ENCODE results near the gene APPL2. TPM values are rescaled to one million over a fixed set of nuclear protein-coding genes. Genes with fewer than 3 reads are reported as not detected.

APPL2 gene
- total and polyA plus RNA-seq, 2 donors (not counting 1 experiment from before 2014, with no cell fraction given): 20.5 to 58.3 TPM

DNA sequence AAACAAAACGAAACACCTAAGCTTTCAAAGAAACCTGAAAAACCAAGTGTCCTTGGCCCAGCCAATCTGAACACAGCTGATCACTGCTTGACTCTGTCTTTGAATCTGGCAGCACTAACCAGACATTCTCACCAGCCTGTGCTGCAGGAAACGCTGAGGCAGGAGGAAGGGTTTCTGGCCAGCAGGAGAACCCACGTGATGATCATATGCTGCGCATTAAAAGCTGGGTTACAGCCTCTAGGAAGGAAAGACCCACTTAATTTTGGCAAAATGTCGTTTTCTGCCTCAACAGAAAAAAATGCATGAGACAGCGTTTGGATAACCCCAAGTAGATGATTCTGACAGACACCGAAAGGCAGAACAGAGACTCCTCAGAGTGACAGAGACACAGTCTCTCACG is 9.8 kb downstream of the APPL2 start:
- Histone ChIP-seq H3K36me3 (replicated peaks in 1 of 2; ENCODE audit: control extremely low read depth in 1 of 2, control insufficient read depth in 1 of 2, extremely low read depth in 1 of 2, insufficient read depth in 2 of 2, low read length in 1 of 2) (peaks cover 0 to 49% of the 10 kb centered on the region in 2 experiments), H3K4me3 (ENCODE audit: control extremely low read depth in 1 of 5, extremely low read depth in 1 of 5, insufficient read depth in 1 of 5, low read depth in 2 of 5, low read length in 4 of 5) (no peak overlapping the region), H3K9ac (ENCODE audit: low read length) (no peak overlapping the region)

DNA sequence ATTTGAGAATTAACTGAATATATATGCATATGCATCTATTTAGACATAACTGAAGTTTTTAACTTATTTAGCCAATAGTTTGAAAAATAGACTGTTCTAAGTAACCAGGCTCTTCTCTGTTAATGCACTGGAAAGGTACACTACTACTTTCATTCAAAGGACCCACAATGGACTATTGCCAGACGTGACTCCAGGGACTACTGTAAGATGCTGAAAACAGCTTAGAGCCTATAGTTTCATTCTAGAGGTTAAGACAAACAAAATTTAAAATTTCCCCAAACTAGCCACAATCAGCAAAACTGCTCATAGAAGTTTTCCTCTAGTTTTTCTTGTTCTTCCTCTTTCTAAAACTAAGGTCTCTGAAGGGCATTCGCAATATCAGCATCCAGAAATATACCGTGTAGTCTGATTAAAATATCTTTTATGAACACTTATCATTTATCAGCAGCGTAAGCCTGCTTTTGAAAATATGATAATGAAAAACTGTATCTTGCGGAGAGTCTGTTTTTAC is 10.4 kb downstream of the APPL2 start:
- Mint-ChIP-seq H3K4me3 (no peak overlapping the region), H3K27me3 (no peaks in the 10 kb centered on the region), H3K27ac (no peak overlapping the region), H3K4me1 (peaks cover 18% of the 10 kb centered on the region), H3K9me3 (ENCODE audit: insufficient read depth) (no peaks in the 10 kb centered on the region)
- Histone ChIP-seq H3K79me2 (ENCODE audit: control insufficient read depth, insufficient read depth, low read length) (peaks cover 48% of the 10 kb centered on the region), H3K4me1 (ENCODE audit: control insufficient read depth in 2 of 2, insufficient read depth in 2 of 2, low read length in 2 of 2) (peaks cover 8 to 13% of the 10 kb centered on the region in 2 donors), H3K4me2 (replicated peaks; ENCODE audit: low read depth, low read length, poor library complexity, severe bottlenecking) (peak overlapping the region; percentile 26), H3K36me3 (replicated peaks in 1 of 2; ENCODE audit: control extremely low read depth in 1 of 2, control insufficient read depth in 1 of 2, extremely low read depth in 1 of 2, insufficient read depth in 2 of 2, low read length in 1 of 2) (peaks cover 2 to 52% of the 10 kb centered on the region in 2 experiments), H3K27me3 (replicated peaks in 1 of 4; ENCODE audit: control extremely low read depth in 1 of 4, control insufficient read depth in 3 of 4, insufficient read depth in 4 of 4, low read length in 3 of 4) (no peaks in the 10 kb centered on the region), H3K4me3 (ENCODE audit: control extremely low read depth in 1 of 5, extremely low read depth in 1 of 5, insufficient read depth in 1 of 5, low read depth in 2 of 5, low read length in 4 of 5) (no peak overlapping the region), H3K9me3 (ENCODE audit: control extremely low read depth in 1 of 3, control insufficient read depth in 2 of 3, insufficient read depth in 1 of 3, low read length in 2 of 3) (no peaks in the 10 kb centered on the region), H3K9ac (ENCODE audit: low read length) (no peak overlapping the region), H3K27ac (ENCODE audit: low read length in 2 of 2) (no peak overlapping the region), H2AFZ (ENCODE audit: insufficient read depth, low read depth, low read length, poor library complexity, severe bottlenecking) (no peak overlapping the region), H4K20me1 (ENCODE audit: control insufficient read depth, insufficient read depth, low read length, poor library complexity, severe bottlenecking) (peaks cover 38% of the 10 kb centered on the region)
- WGBS (ENCODE audit: insufficient coverage): no CpG with 5 or more reads among the region's 5 CpGs
- no peak for DNase-seq
- POLR2A ChIA-PET: no interaction called here
- TF ChIP-seq EZH2 (IDR thresholded peaks at IDR 0.05; ENCODE audit: borderline replicate concordance, insufficient read depth, low read depth, low read length, poor library complexity, severe bottlenecking): no peak
- CTCF ChIA-PET: no interaction called here
- ATAC-seq (ENCODE audit: low read depth): no peak
- intact Hi-C loops (cut with micrococcal nuclease): no loop called here

More for the DNA sequence above, 9.8 kb downstream of the APPL2 start:
- Mint-ChIP-seq H3K27me3 (no peaks in the 10 kb centered on the region), H3K4me1 (peaks cover 18% of the 10 kb centered on the region), H3K9me3 (ENCODE audit: insufficient read depth) (no peaks in the 10 kb centered on the region), H3K27ac (peak overlapping the region; percentile 26), H3K4me3 (no peak overlapping the region)
- CTCF ChIA-PET: interaction anchor here (1.0 kb wide), 1 partner anchor 9 kb away, joined by 4 read pairs; the partner anchor contains the start of gene APPL2
- H4K20me1 ChIP-seq (ENCODE audit: control insufficient read depth, insufficient read depth, low read length, poor library complexity, severe bottlenecking): peaks cover 33% of the 10 kb centered on the region
- H3K9me3 ChIP-seq (ENCODE audit: control extremely low read depth in 1 of 3, control insufficient read depth in 2 of 3, insufficient read depth in 1 of 3, low read length in 2 of 3): no peaks in the 10 kb centered on the region
- no peaks in the 10 kb centered on the region for H3K27me3 ChIP-seq (replicated peaks in 1 of 4; ENCODE audit: control extremely low read depth in 1 of 4, control insufficient read depth in 3 of 4, insufficient read depth in 4 of 4, low read length in 3 of 4)
- no peak for DNase-seq
- POLR2A ChIA-PET: no interaction called here
- intact Hi-C loops (cut with micrococcal nuclease): no loop called here
- 11% methylated on average over 7 of the region's 8 CpGs for WGBS (ENCODE audit: insufficient coverage)
- no peak for TF ChIP-seq EZH2 (IDR thresholded peaks at IDR 0.05; ENCODE audit: borderline replicate concordance, insufficient read depth, low read depth, low read length, poor library complexity, severe bottlenecking)
- TF ChIP-seq, protein P1, sequence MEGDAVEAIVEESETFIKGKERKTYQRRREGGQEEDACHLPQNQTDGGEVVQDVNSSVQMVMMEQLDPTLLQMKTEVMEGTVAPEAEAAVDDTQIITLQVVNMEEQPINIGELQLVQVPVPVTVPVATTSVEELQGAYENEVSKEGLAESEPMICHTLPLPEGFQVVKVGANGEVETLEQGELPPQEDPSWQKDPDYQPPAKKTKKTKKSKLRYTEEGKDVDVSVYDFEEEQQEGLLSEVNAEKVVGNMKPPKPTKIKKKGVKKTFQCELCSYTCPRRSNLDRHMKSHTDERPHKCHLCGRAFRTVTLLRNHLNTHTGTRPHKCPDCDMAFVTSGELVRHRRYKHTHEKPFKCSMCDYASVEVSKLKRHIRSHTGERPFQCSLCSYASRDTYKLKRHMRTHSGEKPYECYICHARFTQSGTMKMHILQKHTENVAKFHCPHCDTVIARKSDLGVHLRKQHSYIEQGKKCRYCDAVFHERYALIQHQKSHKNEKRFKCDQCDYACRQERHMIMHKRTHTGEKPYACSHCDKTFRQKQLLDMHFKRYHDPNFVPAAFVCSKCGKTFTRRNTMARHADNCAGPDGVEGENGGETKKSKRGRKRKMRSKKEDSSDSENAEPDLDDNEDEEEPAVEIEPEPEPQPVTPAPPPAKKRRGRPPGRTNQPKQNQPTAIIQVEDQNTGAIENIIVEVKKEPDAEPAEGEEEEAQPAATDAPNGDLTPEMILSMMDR (IDR thresholded peaks at IDR 0.05): no peak
- no peak overlapping the region for H2AFZ ChIP-seq (ENCODE audit: insufficient read depth, low read depth, low read length, poor library complexity, severe bottlenecking)
- H3K4me2 ChIP-seq (replicated peaks; ENCODE audit: low read depth, low read length, poor library complexity, severe bottlenecking): peak overlapping the region; percentile 47
- ATAC-seq (ENCODE audit: low read depth): no peak
- peaks cover 53% of the 10 kb centered on the region for H3K79me2 ChIP-seq (ENCODE audit: control insufficient read depth, insufficient read depth, low read length)
- peaks cover 8 to 13% of the 10 kb centered on the region in 2 donors for H3K4me1 ChIP-seq (ENCODE audit: control insufficient read depth in 2 of 2, insufficient read depth in 2 of 2, low read length in 2 of 2)
- peak overlapping the region in 1 of 2 donors; percentile 7 for H3K27ac ChIP-seq (ENCODE audit: low read length in 2 of 2)

All from B cell (primary cell).